Loucy (cell line): ENCODE results near the gene SLC39A9.

ENCODE experiments used
- H2AFZ ChIP-seq: fragments of 200-600 bp; sonication (generic); 2 replicates; pipeline ENCODE4 v1.6.0; 2016; ENCODE audit warnings: antibody characterized with exemption, mild to moderate bottlenecking, low read length, moderate library complexity
- H3F3A ChIP-seq: fragments of 200-600 bp; 2 replicates; pipeline ENCODE4 v1.6.0; 2016; ENCODE audit warnings: antibody characterized with exemption, low read depth, mild to moderate bottlenecking
- H3K27me3 ChIP-seq: fragments of 200-600 bp; sonication (generic); 2 replicates; pipeline ENCODE4 v1.6.1; 2014; ENCODE audit warnings: low read length, mild to moderate bottlenecking; ENCODE audit not compliant: insufficient read depth, poor library complexity, severe bottlenecking
- H3K36me3 ChIP-seq: fragments of 200-600 bp; sonication (generic); 2 replicates; pipeline ENCODE4 v1.6.1; 2016; ENCODE audit warnings: low read length; ENCODE audit not compliant: insufficient read depth
- H3K4me1 ChIP-seq: fragments of 200-600 bp; sonication (generic); 2 replicates; pipeline ENCODE4 v1.5.1; 2014; ENCODE audit warnings: low read length, mild to moderate bottlenecking; ENCODE audit not compliant: insufficient read depth, poor library complexity, severe bottlenecking
- H3K4me2 ChIP-seq: fragments of 200-600 bp; sonication (generic); 2 replicates; pipeline ENCODE4 v1.6.0; 2014; ENCODE audit warnings: antibody characterized with exemption, low read length, low read depth, mild to moderate bottlenecking; ENCODE audit not compliant: poor library complexity, severe bottlenecking
- H3K4me3 ChIP-seq: fragments of 200-600 bp; sonication (generic); 2 replicates; pipeline ENCODE4 v1.5.1; 2014; ENCODE audit warnings: low read length, mild to moderate bottlenecking, mixed read lengths; ENCODE audit not compliant: poor library complexity, severe bottlenecking
- H3K79me2 ChIP-seq: fragments of 200-600 bp; sonication (generic); 2 replicates; pipeline ENCODE4 v1.6.1; 2014; ENCODE audit warnings: low read length; ENCODE audit not compliant: insufficient read depth
- H3K9ac ChIP-seq: fragments of 200-600 bp; sonication (generic); 2 replicates; pipeline ENCODE4 v1.6.0; 2014; ENCODE audit warnings: mild to moderate bottlenecking, low read depth, low read length, moderate library complexity; ENCODE audit not compliant: poor library complexity, severe bottlenecking
- H3K9me2 ChIP-seq: fragments of 200-600 bp; sonication (generic); replicated peaks from 2 replicates; pipeline ENCODE4 v1.6.1; 2016; ENCODE audit warnings: low read depth, low read length, mixed read lengths
- H3K9me3 ChIP-seq: fragments of 200-600 bp; sonication (generic); 2 replicates; pipeline ENCODE4 v1.6.1; 2014; ENCODE audit warnings: mild to moderate bottlenecking, antibody characterized with exemption, low read length, low read depth; ENCODE audit not compliant: insufficient read depth
- H4K20me1 ChIP-seq: fragments of 200-600 bp; sonication (generic); 2 replicates; pipeline ENCODE4 v1.6.0; 2014; ENCODE audit warnings: antibody characterized with exemption, low read length, mild to moderate bottlenecking; ENCODE audit not compliant: insufficient read depth, poor library complexity, severe bottlenecking
- CTCF ChIP-seq: fragments of 200-600 bp; sonication (generic); conservative IDR thresholded peaks from 2 replicates; pipeline ENCODE4 v1.5.1; 2014; ENCODE audit warnings: mild to moderate bottlenecking, antibody characterized with exemption, low read length
- EZH2phosphoT487 ChIP-seq: fragments of 200-600 bp; IDR thresholded peaks from 2 replicates; pipeline ENCODE4 v1.6.1; 2018; ENCODE audit warnings: antibody characterized with exemption, mild to moderate bottlenecking, moderate library complexity, borderline replicate concordance

The SLC39A9 gene

DNA sequence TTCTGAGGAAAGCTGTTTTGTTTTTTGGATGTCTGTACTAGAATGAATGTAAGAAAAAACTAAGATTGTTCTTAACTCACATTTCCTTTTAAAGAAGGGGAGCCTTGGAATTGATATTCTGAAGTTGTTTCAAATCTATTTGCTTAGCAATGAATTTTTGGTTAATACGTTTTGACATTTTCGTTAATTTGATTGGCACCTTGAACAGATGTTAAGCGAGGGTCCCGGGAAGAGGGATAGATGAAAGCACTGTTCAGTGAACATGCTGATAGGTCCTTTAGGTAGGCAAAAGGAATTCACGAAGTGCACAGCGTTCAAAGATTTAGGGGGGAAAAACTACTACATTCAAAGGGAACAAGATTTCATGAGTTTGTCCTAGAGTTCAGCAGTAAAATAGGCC, 1.7 kb downstream of the SLC39A9 start:
- Histone ChIP-seq H3K27me3 (no peaks in the 10 kb centered on the region), H3K9me2 (no peaks in the 10 kb centered on the region), H4K20me1 (peaks cover 72% of the 10 kb centered on the region), H3K4me1 (peaks cover 75% of the 10 kb centered on the region), H3K79me2 (peaks cover 93% of the 10 kb centered on the region), H2AFZ (no peak overlapping the region), H3K4me3 (peak overlapping the region; percentile 90), H3K36me3 (peaks cover 10% of the 10 kb centered on the region; the same call in 1 of the 2 replicates), H3F3A (no peaks in the 10 kb centered on the region), H3K9me3 (no peaks in the 10 kb centered on the region), H3K4me2 (peak overlapping the region; percentile 94), H3K9ac (peak overlapping the region; percentile 95)
- no peak for TF ChIP-seq EZH2phosphoT487
- TF ChIP-seq CTCF = no peak

DNA sequence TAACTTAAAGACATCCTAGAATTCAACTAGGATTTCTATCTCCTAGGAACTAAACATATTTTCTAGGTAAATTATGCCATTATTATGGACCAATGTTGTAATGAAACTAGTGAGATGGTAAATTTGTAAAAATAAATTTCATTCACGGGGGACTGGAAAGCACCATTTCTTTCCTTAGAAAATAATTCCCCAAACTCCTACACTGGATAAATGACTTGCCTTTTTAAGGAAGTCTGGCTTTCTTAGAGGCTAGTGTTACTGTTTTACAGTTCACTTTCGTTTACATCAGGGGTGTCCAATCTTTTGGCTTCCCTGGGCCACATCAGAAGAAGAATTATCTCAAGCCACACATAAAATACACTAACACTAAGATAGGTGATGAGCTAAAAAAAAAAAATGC, 3.3 kb downstream of the SLC39A9 start:
- peaks cover 64% of the 10 kb centered on the region for H4K20me1 ChIP-seq
- peak overlapping the region; percentile 90 for H3K4me3 ChIP-seq
- H3K9ac ChIP-seq = peak overlapping the region; percentile 95

DNA sequence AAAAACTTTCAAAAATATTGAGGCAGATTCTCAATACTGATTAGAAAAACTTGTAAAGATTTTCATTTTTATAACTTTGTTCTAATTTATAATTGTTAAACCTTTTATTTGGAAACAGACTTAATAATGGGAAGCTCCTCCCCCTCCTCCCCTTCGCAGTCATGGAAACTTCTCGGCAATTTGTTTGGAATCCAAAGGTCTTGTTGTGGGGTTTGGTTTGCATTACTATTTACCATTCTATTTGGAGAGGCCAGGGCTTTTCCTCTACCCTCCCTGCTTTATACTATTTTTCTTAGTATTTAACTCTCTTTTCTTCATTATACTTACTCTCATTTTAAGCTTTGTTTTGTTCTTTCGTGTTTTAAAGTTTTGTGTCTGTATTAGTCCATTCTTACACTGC, 6.0 kb downstream of the SLC39A9 start:
- TF ChIP-seq CTCF = no peak
- no peak for TF ChIP-seq EZH2phosphoT487
- no peak overlapping the region for H2AFZ ChIP-seq
- H3K9ac ChIP-seq = no peak overlapping the region
- no peaks in the 10 kb centered on the region for H3K9me3 ChIP-seq
- H3K4me2 ChIP-seq = peak overlapping the region; percentile 94
- H3K4me1 ChIP-seq = peaks cover 50% of the 10 kb centered on the region
- H3K79me2 ChIP-seq = peaks cover 85% of the 10 kb centered on the region
- H4K20me1 ChIP-seq = peaks cover 44% of the 10 kb centered on the region
- peak overlapping the region; percentile 56 for H3K4me3 ChIP-seq
- H3K27me3 ChIP-seq = no peaks in the 10 kb centered on the region
- no peaks in the 10 kb centered on the region for H3K36me3 ChIP-seq
- H3F3A ChIP-seq = no peaks in the 10 kb centered on the region
- H3K9me2 ChIP-seq = no peaks in the 10 kb centered on the region

More for the DNA sequence above, 3.3 kb downstream of the SLC39A9 start:
- H3K4me1 ChIP-seq = peaks cover 60% of the 10 kb centered on the region
- H2AFZ ChIP-seq = no peak overlapping the region
- H3K27me3 ChIP-seq = no peaks in the 10 kb centered on the region
- peaks cover 88% of the 10 kb centered on the region for H3K79me2 ChIP-seq
- H3F3A ChIP-seq = no peaks in the 10 kb centered on the region
- TF ChIP-seq CTCF = no peak
- no peaks in the 10 kb centered on the region for H3K9me3 ChIP-seq
- peak overlapping the region; percentile 94 for H3K4me2 ChIP-seq
- no peaks in the 10 kb centered on the region for H3K36me3 ChIP-seq
- no peaks in the 10 kb centered on the region for H3K9me2 ChIP-seq
